Peyer's patch (tissue), 4 donors: Measurements from ENCODE around the gene OCRL. TPM values are rescaled to one million over a fixed set of nuclear protein-coding genes. Genes with fewer than 3 reads are reported as not detected.

Experiments
- DNase-seq, 3 donors: peaks; one replicate each; pipeline ENCODE4 v3.0.0-alpha.2; 2017 to 2019
- H3K27ac ChIP-seq, 4 donors: fragments of 200-600 bp; sonication (generic); one replicate each; pipeline ENCODE4 v1.5.1; 2016 to 2019
- H3K27me3 ChIP-seq, 2 donors: fragments of 200-600 bp; sonication (generic); one replicate each; pipeline ENCODE4 v1.5.1; 2019
- H3K36me3 ChIP-seq, 3 donors: fragments of 200-600 bp; sonication (generic); one replicate each; pipeline ENCODE4 v1.5.1; 2016 to 2019
- H3K4me1 ChIP-seq, 4 donors: fragments of 200-600 bp; sonication (generic); one replicate each; pipeline ENCODE4 v1.5.1; 2016 to 2019
- H3K4me3 ChIP-seq, 4 donors: fragments of 200-600 bp; sonication (generic); 1 replicate in 3 of 4; 2 replicates in 1 of 4; pipeline ENCODE4 v1.5.1; 2016 to 2019; ENCODE audit warnings: mild to moderate bottlenecking in 1 of 4
- H3K9me3 ChIP-seq, 4 donors: fragments of 200-600 bp; sonication (generic); one replicate each; pipeline ENCODE4 v1.5.1; 2016 to 2019; ENCODE audit warnings: mild to moderate bottlenecking in 1 of 4
- CTCF ChIP-seq, 6 experiments: fragments of 450-650 bp in 4 of 6; fragments of 200-600 bp in 2 of 6; sonication (generic) in 1 of 6; IDR thresholded peaks; one replicate each; pipeline ENCODE4 v1.5.1; 2017 to 2019; ENCODE audit warnings: antibody characterized with exemption in 6 of 6, mild to moderate bottlenecking in 3 of 6, moderate library complexity in 1 of 6
- POLR2A ChIP-seq, 2 donors: fragments of 450-650 bp; IDR thresholded peaks; one replicate each; pipeline ENCODE4 v1.5.1; 2017; ENCODE audit warnings: antibody characterized with exemption in 2 of 2, mild to moderate bottlenecking in 2 of 2, moderate library complexity in 2 of 2
- total RNA-seq, 4 donors: library from RNA; depleted of rRNA; stranded (reverse); fragments of >200 nt; gene quantifications; one replicate each; pipeline ENCODE4 v1.1.0, GENCODE V29; 2016

The OCRL gene
- total RNA-seq, 4 donors from 2014 or later: 19.4 to 33.2 (median 24.5) TPM

DNA sequence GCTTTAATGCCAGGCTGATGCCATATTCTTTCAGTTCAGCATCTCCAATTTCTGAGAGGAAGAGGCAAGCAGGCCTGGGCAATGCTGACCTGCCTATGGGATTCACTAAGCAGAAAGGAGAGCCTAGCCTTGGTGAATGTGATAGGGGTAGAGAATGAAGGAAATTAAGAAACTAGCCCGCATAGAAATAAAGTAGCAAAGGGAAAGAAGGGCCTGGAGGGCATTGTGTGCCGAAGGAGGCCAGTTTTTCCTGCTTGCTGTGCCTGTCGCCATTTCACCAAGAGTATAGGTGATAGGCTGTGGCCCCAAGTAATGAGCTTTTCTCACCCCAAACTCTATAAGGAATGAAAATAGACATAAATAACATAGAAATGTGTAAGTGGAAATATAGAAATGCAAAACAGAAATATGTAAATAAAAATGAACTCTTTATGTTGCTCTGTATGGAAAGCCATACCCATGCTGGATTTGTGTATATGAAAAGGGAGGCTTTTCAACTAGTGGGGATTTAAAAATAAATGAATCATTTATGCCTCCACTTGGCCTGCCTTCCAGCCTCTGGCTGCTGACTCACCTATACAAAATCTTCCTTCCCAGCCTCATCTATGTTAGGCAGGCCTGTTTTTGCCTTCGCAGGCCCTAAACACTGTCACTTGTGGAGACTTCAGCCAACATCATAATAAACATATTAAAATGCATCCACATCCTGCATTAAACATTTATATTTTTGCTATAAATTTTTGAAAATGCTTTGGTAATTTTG is 5.1 kb upstream of the OCRL start:
- no peak for TF ChIP-seq POLR2A (IDR thresholded peaks at IDR 0.05)
- no peak for TF ChIP-seq CTCF (IDR thresholded peaks at IDR 0.05)
- no peaks in the 10 kb centered on the region for H3K36me3 ChIP-seq
- no peaks in the 10 kb centered on the region for H3K9me3 ChIP-seq
- no peaks in the 10 kb centered on the region for H3K27me3 ChIP-seq
- DNase-seq: no peak
- no peak overlapping the region for H3K27ac ChIP-seq
- H3K4me1 ChIP-seq: no peaks in the 10 kb centered on the region
- no peak overlapping the region for H3K4me3 ChIP-seq

DNA sequence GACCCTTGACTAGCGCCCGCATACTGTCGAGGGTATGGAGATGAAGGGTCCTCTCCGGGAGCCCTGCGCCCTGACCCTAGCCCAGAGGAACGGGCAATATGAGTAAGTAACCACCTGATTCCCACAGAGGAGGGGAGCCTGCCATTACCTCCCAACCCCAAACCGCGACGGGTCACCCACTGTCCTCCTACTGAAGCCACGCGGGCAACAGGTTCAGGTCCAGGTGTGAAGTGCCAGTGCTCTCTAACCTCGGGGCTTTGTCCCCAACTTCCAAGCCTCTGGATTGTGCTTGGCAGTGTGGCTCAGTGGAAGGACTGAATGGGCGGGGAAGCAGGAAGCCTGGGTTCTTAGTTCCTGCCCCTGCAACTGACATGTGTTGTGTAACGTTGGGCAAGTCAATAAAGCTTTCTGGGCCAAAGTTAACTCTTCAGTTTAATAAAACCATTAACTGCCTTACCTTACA is 694 bp downstream of the OCRL start:
- no peaks in the 10 kb centered on the region for H3K4me1 ChIP-seq
- TF ChIP-seq POLR2A (IDR thresholded peaks at IDR 0.05): peak; percentile 56 to 74
- no peak for TF ChIP-seq CTCF (IDR thresholded peaks at IDR 0.05)
- peak in 2 of 3 donors; percentile 60 to 62 for DNase-seq
- H3K36me3 ChIP-seq: no peaks in the 10 kb centered on the region
- H3K27me3 ChIP-seq: no peaks in the 10 kb centered on the region
- H3K4me3 ChIP-seq: peak overlapping the region; percentile 55 to 86 (median 67)
- H3K27ac ChIP-seq: peak overlapping the region; percentile 55 to 90 (median 80)
- H3K9me3 ChIP-seq: no peaks in the 10 kb centered on the region

- Histone ChIP-seq H3K9me3 (no peaks in the 10 kb centered on the region), H3K27me3 (no peaks in the 10 kb centered on the region), H3K27ac (no peak overlapping the region), H3K36me3 (no peaks in the 10 kb centered on the region), H3K4me3 (no peak overlapping the region), H3K4me1 (no peaks in the 10 kb centered on the region)
- TF ChIP-seq CTCF (IDR thresholded peaks at IDR 0.05) (no peak), POLR2A (IDR thresholded peaks at IDR 0.05) (no peak)
- DNase-seq: no peak
Measured at GRCh38 chrX:129544780-129545179, 4.7 kb downstream of the OCRL start.

- Histone ChIP-seq H3K27ac (no peak overlapping the region), H3K4me1 (no peaks in the 10 kb centered on the region), H3K27me3 (no peaks in the 10 kb centered on the region), H3K36me3 (no peaks in the 10 kb centered on the region), H3K4me3 (no peak overlapping the region), H3K9me3 (no peaks in the 10 kb centered on the region)
- no peak for TF ChIP-seq POLR2A (IDR thresholded peaks at IDR 0.05)
- TF ChIP-seq CTCF (IDR thresholded peaks at IDR 0.05): no peak
- DNase-seq: no peak
Measured at GRCh38 chrX:129545408-129545807, 5.3 kb downstream of the OCRL start.

- Histone ChIP-seq H3K27ac (no peak overlapping the region), H3K27me3 (no peaks in the 10 kb centered on the region), H3K4me3 (no peak overlapping the region), H3K36me3 (no peaks in the 10 kb centered on the region), H3K4me1 (no peaks in the 10 kb centered on the region), H3K9me3 (no peaks in the 10 kb centered on the region)
- DNase-seq: no peak
- TF ChIP-seq POLR2A (IDR thresholded peaks at IDR 0.05): no peak
- no peak for TF ChIP-seq CTCF (IDR thresholded peaks at IDR 0.05)
Measured at GRCh38 chrX:129549124-129549523, 9.1 kb downstream of the OCRL start.
